Subcutaneous adipose tissue (tissue), 4 donors: ENCODE data around the gene PPM1L. TPM values are rescaled to one million over a fixed set of nuclear protein-coding genes. Genes with fewer than 3 reads are reported as not detected.

Experiments
- total RNA-seq, 4 donors: library from RNA; depleted of rRNA; stranded (reverse); fragments of >200 nt; gene quantifications; one replicate each; pipeline ENCODE4 v1.1.0, GENCODE V29; 2016
- TF ChIP-seq, protein P1 (sequence below): fragments of 450-650 bp; IDR thresholded peaks from one replicate; pipeline ENCODE4 v1.5.1; 2016; ENCODE audit warnings: low read depth, mild to moderate bottlenecking, control low read depth, antibody characterized with exemption, moderate library complexity

The PPM1L gene
- total RNA-seq, 4 donors from 2014 or later = 41.1 to 101 (median 52.8) TPM

DNA sequence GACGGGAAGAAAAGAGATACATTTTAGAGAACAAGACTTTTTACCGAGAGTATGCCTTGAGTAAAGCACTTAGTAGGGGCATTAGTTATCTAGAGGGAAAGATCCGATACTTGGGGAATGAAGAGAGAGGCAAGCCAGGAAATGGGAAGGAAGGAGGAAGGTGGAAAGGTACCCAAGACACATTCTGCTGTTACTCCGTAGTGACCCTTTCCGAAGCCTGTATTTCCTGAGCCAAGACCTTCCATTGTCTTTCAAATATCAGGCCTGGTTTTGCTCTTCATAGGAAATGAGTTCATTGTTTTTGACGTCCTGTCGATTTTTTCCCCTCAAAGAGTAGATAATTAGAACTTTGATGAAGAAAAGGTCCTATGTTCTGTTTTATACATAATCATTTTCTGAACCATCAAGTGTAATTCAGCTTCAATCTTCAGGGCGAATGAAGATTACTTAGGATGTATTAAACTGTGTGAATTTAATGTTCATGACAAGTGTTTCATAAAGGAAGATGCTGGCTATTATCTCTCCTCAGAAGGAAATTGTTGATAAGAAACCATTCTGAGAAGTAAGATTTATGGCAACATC lies 95.7 kb downstream of the PPM1L start:
- TF ChIP-seq, protein P1, sequence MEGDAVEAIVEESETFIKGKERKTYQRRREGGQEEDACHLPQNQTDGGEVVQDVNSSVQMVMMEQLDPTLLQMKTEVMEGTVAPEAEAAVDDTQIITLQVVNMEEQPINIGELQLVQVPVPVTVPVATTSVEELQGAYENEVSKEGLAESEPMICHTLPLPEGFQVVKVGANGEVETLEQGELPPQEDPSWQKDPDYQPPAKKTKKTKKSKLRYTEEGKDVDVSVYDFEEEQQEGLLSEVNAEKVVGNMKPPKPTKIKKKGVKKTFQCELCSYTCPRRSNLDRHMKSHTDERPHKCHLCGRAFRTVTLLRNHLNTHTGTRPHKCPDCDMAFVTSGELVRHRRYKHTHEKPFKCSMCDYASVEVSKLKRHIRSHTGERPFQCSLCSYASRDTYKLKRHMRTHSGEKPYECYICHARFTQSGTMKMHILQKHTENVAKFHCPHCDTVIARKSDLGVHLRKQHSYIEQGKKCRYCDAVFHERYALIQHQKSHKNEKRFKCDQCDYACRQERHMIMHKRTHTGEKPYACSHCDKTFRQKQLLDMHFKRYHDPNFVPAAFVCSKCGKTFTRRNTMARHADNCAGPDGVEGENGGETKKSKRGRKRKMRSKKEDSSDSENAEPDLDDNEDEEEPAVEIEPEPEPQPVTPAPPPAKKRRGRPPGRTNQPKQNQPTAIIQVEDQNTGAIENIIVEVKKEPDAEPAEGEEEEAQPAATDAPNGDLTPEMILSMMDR = no peak

DNA sequence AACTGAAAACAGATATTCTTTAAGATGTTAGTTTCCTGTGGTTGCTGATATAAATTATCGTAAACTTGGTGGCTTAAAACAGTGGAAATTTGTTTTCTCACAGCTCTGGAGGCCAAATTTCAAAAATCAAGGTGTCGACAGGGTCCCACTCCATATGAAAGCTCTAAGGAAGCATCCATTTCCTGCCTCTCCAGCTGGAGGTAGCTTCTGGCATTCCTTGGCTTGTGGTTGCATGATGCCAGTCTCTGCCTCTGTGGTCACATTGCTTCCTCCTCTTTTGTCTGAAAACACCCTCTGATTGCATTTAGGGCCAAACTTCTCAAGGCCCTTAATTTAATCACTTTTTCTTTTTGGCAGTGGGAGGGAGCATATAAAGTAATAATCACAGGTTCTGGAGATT lies 96.8 kb downstream of the PPM1L start:
- TF ChIP-seq, protein P1 = no peak

DNA sequence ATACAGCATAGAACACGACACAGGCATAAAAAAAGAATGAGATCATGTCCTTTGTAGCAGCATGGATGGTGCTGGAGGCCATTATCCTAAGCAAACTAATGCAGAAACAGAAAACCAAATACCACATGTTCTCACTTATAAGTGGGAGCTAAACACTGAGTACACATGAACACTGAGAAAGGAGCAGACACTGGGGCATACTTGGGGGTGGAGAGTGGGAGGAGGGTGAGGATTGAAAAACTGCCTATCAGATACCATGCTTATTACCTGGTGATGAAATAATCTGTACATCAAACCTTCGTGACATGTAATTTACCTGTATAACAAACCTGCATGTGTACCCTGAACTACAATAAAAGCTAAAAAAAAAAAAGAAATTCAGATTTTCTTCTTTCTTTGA lies 100.4 kb downstream of the PPM1L start:
- TF ChIP-seq, protein P1 = no peak

DNA sequence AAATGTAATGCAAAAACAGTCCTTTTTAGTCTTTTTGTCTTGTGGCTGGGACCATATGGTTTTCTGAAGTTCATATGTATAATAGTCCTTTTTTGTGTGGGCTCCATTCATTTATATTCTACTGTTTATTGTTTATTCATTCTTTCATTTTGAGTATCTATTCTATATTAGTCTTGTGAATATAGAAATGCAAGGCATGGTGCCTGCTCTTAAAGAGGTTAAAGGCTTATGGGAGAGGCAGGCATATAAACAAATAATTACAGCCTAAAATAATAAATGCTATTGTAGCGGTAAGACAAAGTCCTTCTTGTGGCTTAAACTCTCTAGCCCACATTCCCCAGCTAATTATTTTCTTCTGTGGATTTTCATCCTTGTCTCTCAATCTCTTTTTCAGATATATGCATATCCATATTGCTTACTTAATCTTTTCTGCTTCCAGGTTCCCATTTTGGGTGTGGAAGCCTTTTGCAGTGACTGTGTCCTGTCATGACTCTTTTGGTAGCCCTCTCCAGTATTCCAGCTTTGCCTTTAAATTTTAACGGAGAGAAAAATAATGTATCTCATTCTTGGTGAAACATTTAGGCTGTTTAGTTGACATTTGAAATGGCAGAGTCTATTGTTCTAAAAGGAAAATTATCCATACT lies 101.6 kb downstream of the PPM1L start:
- TF ChIP-seq, protein P1 = no peak

DNA sequence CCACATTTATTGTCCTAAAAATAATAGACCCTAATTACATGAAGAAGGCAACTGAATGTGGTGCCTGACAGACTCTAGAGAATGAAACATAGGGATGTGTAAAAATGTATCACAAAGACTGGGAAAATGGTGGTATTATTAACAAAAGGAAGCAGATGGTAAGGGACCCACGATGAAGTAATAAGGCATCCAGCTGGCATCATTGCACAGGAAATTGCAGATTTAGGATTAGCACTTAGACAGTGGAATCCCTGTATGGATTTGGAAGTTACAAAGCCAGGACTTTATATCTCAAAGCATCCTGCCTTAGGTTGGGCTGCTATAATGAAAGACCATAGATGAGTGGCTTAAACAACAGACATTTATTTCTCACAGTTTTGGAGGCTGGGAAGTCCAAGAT lies 104.3 kb downstream of the PPM1L start:
- TF ChIP-seq, protein P1 = no peak

DNA sequence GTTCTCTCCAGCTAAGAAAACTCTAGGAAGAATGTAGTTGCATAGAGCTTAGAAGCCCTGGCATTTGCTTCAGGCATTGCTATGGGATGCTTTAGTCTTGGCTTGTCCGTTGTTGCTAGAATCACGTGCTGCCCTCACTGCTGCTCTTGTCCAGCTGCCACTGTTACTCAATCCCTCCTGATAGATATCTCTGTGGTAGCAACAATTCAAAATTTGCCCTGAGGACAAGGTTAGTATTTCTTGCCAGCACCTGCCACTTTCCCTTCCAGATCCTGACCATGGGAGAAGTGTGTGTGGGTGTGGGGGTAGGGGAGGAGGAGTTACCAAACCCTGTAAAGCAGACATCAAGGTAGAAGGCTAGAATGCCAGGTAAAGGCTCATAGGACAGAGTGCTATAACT lies 113.8 kb downstream of the PPM1L start:
- TF ChIP-seq, protein P1 = no peak

DNA sequence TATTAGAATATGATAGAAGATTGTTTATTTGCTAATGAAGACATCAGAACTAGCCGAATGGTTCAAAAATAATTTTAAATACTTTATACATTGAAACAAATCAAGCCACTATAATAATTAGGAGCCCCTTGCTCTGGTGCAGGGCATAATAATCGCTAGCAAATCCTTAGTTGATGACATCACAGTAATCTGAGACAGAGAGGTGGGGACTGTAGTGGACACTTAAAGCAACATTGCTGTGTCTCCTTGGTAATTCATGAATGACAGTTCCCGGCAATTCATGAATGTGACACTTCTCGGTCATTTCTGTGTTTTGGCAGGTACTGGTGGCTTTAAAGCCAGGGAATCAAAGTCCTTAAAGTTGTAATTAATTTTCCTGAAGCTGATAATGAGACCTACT lies 114.3 kb downstream of the PPM1L start:
- TF ChIP-seq, protein P1 = no peak
